Measurements from ENCODE around the gene CCDC12. TPM values are rescaled to one million over a fixed set of nuclear protein-coding genes. Genes with fewer than 3 reads are reported as not detected.

Gene CCDC12
- total and polyA plus RNA-seq, 2 of the 13 experiments (the other 11 are each of a cell fraction or from before 2014, with no cell fraction given): 30.1 to 49.5 TPM

DNA sequence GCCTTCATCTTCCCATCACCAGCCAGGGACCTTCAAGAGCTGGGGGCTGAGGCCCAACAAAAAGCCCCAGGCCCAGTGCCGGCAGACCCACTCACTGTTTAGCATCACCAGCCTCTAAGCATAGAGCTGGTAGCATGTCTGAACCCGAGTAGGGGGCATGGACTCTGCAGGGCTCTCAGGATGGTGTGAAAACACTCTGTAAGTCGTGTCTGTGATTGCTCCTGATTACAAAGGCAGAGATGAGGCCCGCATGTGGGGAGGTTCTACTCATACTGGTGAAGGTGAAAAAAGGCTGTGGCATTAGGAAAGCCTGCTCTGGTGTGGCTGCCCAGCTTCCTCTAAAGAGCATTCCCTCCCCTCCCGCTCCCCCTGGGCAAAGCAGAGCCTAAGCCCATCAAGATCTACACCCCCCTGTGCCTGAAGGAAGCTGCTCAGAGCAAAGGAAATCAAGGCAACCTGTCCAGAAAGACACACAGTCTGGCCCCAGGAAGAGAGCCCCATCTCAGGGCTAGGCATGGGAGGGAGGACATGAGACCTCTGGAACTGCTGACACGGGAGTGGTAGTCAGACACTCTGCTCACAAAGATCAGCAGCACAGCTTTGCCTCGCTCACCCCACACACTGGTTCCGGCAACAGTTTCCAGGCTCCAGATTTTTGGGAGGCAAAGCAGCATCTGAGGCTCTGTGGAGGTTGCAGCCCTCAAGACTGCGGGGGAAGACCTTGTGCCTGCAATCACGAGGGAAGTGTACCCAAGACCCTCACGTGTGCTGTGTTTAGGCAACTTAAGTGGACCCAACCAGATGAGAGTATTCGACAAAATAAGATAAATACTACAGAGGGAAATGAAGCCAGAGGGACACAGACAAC, 36.7 kb downstream of the CCDC12 start (continued):
- no peak for TF ChIP-seq ZNF646 (CRISPR knock-in tag; IDR thresholded peaks at IDR 0.05)
- TF ChIP-seq, protein P1, sequence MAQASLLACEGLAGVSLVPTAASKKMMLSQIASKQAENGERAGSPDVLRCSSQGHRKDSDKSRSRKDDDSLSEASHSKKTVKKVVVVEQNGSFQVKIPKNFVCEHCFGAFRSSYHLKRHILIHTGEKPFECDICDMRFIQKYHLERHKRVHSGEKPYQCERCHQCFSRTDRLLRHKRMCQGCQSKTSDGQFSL (CRISPR knock-in tag; IDR thresholded peaks at IDR 0.05): no peak
- TF ChIP-seq HOXA9 (CRISPR knock-in tag; IDR thresholded peaks at IDR 0.05; ENCODE audit: borderline replicate concordance): no peak
- no peak for TF ChIP-seq KAT8 (CRISPR knock-in tag; IDR thresholded peaks at IDR 0.05)
- no peak for TF ChIP-seq ZNF770 (CRISPR knock-in tag; IDR thresholded peaks at IDR 0.05)
- TF ChIP-seq, protein P2, sequence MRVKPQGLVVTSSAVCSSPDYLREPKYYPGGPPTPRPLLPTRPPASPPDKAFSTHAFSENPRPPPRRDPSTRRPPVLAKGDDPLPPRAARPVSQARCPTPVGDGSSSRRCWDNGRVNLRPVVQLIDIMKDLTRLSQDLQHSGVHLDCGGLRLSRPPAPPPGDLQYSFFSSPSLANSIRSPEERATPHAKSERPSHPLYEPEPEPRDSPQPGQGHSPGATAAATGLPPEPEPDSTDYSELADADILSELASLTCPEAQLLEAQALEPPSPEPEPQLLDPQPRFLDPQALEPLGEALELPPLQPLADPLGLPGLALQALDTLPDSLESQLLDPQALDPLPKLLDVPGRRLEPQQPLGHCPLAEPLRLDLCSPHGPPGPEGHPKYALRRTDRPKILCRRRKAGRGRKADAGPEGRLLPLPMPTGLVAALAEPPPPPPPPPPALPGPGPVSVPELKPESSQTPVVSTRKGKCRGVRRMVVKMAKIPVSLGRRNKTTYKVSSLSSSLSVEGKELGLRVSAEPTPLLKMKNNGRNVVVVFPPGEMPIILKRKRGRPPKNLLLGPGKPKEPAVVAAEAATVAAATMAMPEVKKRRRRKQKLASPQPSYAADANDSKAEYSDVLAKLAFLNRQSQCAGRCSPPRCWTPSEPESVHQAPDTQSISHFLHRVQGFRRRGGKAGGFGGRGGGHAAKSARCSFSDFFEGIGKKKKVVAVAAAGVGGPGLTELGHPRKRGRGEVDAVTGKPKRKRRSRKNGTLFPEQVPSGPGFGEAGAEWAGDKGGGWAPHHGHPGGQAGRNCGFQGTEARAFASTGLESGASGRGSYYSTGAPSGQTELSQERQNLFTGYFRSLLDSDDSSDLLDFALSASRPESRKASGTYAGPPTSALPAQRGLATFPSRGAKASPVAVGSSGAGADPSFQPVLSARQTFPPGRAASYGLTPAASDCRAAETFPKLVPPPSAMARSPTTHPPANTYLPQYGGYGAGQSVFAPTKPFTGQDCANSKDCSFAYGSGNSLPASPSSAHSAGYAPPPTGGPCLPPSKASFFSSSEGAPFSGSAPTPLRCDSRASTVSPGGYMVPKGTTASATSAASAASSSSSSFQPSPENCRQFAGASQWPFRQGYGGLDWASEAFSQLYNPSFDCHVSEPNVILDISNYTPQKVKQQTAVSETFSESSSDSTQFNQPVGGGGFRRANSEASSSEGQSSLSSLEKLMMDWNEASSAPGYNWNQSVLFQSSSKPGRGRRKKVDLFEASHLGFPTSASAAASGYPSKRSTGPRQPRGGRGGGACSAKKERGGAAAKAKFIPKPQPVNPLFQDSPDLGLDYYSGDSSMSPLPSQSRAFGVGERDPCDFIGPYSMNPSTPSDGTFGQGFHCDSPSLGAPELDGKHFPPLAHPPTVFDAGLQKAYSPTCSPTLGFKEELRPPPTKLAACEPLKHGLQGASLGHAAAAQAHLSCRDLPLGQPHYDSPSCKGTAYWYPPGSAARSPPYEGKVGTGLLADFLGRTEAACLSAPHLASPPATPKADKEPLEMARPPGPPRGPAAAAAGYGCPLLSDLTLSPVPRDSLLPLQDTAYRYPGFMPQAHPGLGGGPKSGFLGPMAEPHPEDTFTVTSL (CRISPR knock-in tag; IDR thresholded peaks at IDR 0.05; ENCODE audit: borderline replicate concordance): no peak
